GM10248 (cell line): Measurements from ENCODE around the gene CD276.

Experiments
- CTCF ChIA-PET: fragments of 300-600 bp; sonication (Branson Sonifier 250); formaldehyde crosslinking; extraction: SDS; loops from one replicate; lab custom pipeline; 2021; ENCODE audit warnings: antibody characterized with exemption; lab: Yijun Ruan, JAX
- POLR2A ChIA-PET: fragments of 350-650 bp; sonication (Branson Sonifier 250); formaldehyde crosslinking; extraction: SDS; loops from one replicate; lab custom pipeline; 2020; ENCODE audit warnings: antibody characterized with exemption; lab: Yijun Ruan, JAX
- DNase-seq: peaks from one replicate; pipeline ENCODE4 v3.0.0; 2012; ENCODE audit errors: extremely low spot score
- TF ChIP-seq, protein P1 (sequence below): IDR thresholded peaks from 2 replicates; pipeline ENCODE4 v1.5.1; 2012; ENCODE audit warnings: mild to moderate bottlenecking, low read depth; ENCODE audit errors: extremely low read depth, missing control alignments, control extremely low read depth

The CD276 gene

DNA sequence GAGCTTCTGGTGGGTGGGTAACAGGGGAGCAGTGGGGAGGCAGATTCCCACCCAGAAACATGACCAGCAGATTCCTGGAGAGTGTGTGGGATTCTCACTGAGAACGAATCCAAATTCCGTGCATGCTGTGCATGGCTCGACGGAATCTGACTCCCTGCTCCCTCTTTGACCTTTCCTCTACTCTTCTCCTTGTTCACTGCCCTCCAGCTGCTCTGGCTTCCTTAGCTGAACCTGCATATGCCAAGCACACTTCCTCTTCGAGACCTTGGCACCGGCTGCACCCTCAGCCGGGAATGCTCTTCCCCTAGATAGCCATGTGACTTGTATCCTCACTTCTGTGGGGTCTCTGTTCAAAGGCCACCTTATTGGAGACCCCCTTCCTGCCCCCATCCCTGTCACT is 62.7 kb downstream of the CD276 start:
- no peak for DNase-seq
- ChIA-PET CTCF (no interaction called here), POLR2A (no interaction called here)
- TF ChIP-seq, protein P1, sequence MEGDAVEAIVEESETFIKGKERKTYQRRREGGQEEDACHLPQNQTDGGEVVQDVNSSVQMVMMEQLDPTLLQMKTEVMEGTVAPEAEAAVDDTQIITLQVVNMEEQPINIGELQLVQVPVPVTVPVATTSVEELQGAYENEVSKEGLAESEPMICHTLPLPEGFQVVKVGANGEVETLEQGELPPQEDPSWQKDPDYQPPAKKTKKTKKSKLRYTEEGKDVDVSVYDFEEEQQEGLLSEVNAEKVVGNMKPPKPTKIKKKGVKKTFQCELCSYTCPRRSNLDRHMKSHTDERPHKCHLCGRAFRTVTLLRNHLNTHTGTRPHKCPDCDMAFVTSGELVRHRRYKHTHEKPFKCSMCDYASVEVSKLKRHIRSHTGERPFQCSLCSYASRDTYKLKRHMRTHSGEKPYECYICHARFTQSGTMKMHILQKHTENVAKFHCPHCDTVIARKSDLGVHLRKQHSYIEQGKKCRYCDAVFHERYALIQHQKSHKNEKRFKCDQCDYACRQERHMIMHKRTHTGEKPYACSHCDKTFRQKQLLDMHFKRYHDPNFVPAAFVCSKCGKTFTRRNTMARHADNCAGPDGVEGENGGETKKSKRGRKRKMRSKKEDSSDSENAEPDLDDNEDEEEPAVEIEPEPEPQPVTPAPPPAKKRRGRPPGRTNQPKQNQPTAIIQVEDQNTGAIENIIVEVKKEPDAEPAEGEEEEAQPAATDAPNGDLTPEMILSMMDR, result no peak

- ChIA-PET POLR2A (no interaction called here), CTCF (no interaction called here)
- TF ChIP-seq, protein P1, result no peak
- DNase-seq, result no peak
These were observed 63.8 kb downstream of the CD276 start for GRCh38 chr15:73747847-73748590.

DNA sequence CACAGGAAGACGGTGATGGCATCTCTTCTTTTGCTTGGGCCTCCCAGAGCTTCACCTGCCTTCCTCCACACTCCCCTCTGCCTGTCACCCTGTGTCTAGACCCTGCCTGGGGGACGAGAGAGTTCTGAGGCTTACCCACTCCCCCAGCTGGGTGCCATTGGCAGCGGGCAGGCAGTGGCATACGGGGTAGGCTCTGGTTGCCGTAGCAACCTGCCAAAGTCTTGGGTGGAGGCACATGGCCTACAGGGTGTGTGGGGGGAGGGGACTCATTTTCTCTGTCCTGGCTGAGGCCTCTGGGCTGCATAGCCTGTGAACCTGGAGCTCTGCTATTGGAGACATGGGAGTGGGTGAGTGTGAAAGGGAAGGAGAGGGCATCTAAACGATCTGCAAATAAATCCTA is 64.5 kb downstream of the CD276 start:
- no peak for DNase-seq
- CTCF ChIA-PET, result no interaction called here

GRCh38 chr15:73749533-73749932 is 65.3 kb downstream of the CD276 start:
- DNase-seq, result no peak
- TF ChIP-seq, protein P1, result no peak
- POLR2A ChIA-PET, result no interaction called here
- CTCF ChIA-PET, result no interaction called here

More for the DNA sequence above, 64.5 kb downstream of the CD276 start:
- TF ChIP-seq, protein P1, result no peak
- POLR2A ChIA-PET, result no interaction called here

DNA sequence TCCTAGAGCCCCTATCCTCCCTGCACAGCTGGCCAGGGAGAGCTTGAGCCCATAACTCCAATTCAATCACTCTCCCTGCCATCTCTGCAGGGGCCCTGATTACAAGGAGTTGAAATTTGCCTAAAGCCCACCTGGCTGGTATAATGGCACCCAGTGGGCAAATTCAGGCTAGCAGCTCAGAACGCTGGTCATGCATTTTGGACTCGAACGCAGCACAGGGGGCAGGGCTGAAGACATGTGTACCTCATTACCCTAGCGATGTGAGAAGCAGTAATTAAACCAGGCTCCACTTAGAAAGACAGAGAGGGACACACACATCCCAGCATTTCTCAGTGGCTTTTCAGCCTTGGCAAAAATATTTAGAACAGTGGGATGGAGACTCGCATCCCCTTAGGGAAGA is 65.8 kb downstream of the CD276 start:
- ChIA-PET POLR2A (no interaction called here), CTCF (no interaction called here)
- DNase-seq, result no peak
- TF ChIP-seq, protein P1, result no peak

DNA sequence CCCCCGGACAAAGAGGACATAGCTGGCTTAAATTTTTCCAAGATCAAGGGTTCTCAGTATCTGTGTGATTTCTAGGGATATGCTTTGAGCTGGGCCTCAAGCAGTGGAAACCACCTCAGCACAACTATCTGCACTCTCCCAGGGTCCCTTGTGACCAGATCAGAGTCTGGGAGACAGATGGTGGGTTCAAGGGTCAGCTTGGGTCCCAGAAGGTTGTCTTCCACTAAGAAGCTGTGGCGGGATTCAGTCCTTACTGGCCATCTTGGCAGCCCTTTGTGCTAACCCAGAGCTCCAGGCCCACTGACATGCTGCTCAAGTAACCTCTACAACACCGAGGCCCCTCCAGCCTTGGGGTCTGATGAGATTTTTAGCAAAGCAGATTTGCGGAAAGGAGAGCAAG is 66.3 kb downstream of the CD276 start:
- TF ChIP-seq, protein P1, result no peak
- DNase-seq, result no peak
- POLR2A ChIA-PET, result no interaction called here
- CTCF ChIA-PET, result no interaction called here
